ENCODE measurements around the gene CIT. TPM values are rescaled to one million over a fixed set of nuclear protein-coding genes. Genes with fewer than 3 reads are reported as not detected.

The CIT gene
- polyA plus RNA-seq, 4 donors: 16.1 to 21.9 (median 19.4) TPM

DNA sequence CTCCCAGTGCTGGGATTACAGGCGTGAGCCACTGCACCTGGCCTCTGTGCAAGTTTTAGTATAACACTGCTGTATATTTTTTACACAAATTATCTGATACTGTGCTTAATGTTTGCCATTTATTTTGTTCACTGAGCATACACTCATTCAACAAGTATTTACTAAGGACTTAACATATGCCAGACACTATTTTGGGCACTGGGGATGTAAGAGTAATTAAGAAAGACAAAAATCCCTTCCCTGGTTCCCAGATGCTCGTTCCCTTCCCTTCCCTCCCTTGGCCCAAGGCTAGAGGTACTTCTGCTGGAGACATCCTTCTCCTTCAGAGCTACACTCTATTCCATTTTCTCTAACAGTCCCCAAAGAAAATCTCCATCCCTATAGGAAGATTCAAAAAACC lies 12.5 kb downstream of the CIT start:
- DNase-seq (ENCODE audit: low read depth in 4 of 4, low spot score in 2 of 4): no peak

DNA sequence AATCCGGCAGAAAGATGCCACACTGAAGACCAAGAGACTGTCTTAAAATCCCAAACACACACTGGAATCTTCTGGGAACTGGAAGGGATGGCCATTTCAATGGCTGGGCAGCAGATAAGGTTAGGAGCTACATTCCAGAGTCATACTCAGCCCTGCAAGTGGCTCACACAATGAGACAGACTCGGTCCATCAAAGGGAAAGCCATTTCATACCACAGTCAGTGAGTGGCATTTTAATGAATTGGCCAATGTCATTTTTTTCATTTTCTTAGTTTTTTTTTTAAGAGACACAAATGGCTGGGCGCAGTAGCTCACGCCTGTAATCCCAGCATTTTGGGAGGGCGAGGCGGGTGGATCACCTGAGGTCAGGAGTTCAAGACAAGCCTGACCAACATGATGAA lies 17.9 kb downstream of the CIT start:
- DNase-seq (ENCODE audit: low read depth in 4 of 4, low spot score in 2 of 4): no peak

DNA sequence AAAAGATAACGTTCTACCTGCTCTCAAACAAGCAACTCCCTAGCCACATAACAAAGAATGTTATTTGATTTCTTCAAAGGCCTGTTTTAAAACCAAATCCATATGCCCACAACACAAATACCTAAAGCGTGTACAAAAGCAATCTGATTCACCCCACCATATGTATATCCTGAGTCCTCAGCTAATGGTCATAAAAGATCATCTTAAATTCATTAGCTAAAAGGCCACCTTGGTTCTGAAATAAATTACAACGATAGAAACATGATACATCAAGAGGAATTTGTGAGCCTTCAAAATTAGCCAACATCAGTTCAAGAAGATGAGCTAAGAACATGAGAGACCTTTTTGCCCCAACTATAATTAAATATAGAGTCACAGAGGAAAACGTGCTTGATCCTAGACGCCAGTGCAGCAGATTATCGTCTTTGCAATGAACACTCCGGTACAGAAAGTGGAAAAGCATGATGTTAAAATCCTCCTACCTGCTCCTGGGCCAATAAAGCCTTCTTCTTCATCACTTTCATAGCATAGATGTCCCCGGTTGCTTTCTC lies 20.0 kb downstream of the CIT start:
- no peak for DNase-seq (ENCODE audit: low read depth in 4 of 4, low spot score in 2 of 4)

DNA sequence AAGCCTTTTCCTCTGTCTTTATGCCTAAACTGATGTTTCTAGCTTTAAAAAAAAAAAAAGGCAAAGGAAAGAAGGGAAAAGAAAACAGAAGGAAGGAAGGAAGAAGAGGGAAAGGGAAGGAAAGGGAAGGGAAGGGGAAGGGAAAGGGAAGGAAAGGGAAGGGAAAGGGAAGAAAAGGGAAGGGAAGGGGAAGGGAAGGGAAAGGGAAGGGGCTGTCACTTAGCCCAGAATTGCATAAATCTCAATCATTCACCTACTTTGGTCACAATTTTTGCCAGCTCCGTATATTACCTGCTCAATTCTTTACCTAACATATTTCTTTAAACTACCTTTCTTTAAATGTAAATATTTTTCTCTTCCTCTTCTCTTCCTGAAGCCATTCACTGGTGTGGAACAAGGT lies 26.8 kb downstream of the CIT start:
- no peak for DNase-seq (ENCODE audit: low read depth in 4 of 4, low spot score in 2 of 4)

DNA sequence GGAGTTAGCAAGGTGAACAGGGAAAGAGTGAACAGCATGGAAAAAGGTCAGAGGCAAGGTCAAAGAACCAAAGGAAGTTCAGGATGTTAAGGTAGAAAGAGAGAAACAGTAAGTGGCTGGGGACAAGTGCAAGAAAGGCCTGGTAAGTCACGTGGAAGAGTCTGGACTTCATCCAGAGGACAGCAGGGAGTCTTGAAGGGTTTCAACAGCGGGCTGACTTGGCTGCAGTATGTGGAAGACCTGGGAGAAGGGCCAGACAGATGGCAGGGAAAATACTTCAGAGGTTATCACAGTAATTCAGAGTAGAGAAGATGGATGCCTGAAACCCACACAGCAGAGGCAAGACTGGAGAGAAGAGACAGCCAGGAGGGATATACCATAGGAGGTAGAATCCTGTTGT lies 34.0 kb downstream of the CIT start:
- no peak for DNase-seq (ENCODE audit: low read depth in 4 of 4, low spot score in 2 of 4)

DNA sequence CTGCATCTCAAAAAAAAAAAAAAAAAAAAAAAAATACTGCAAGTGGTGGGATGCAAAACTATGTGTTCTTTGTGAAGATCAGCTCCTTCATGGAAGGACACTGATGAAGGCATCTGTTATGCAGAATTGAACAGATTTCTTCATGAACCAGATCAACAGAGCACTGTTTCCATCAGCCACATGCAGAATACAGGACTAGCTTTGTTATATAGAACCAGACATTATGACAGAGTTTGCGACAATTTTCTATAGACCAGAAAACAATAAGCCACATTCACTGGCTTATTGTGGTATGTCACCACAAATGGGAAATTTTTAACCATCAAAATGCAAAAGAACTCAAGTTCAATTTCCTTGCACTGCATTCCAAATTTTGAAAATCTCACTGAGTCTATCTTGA lies 34.7 kb downstream of the CIT start:
- DNase-seq (ENCODE audit: low read depth in 4 of 4, low spot score in 2 of 4): no peak

DNA sequence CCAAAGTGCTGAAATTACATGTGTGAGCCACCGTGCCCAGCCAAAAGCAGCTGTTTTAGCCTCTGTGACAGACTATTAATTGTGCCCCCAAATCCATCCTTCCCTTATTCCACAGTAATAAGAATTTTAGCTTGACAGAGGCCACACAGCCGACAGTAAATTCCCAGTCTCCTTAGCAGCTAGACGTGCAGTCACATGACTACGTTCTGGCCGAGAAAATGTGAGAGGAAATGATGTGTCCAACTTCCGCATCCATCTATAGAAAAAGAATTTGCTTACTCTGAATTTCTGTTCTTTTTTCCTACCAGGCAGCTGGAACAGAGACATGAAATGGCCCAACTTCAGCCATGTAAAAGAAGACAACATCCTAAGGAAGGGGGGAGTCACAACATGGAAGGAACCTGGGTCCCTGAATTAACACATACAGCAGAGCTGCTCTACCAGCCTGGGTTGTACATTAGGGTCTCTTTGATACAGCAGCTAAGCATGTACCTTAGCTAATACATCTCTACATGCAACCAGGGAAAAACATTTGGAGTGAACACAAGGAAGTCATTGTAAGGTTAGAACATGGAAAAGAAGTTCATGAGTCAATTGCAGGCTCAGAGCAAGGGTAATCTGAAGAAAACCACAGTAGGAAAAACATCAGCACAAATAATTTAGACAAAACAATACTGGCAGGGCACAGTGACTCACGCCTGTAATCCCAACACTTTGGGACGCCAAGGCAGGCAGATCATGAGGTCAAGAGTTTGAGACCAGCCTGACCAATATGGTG lies 35.5 kb downstream of the CIT start:
- DNase-seq (ENCODE audit: low read depth in 4 of 4, low spot score in 2 of 4): no peak

DNA sequence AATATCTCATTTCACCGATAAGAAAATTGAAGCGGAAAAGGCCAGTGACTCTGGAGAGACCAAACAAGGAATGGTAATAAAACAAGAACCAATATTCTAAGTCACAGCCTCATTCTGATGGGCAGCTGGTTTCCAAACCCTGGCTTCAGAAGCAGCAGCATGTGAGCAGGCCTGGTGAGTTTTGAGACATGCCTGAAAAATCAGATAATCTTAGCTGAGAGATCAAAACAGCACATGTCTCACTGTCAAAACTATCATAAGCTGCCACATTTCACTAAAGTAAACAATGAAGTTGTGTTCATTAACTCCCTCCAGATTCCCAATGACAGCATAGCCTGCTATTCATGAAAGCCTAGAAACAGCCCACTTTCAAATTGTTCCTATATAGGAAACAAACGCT lies 36.5 kb downstream of the CIT start:
- DNase-seq (ENCODE audit: low read depth in 4 of 4, low spot score in 2 of 4): no peak

DNA sequence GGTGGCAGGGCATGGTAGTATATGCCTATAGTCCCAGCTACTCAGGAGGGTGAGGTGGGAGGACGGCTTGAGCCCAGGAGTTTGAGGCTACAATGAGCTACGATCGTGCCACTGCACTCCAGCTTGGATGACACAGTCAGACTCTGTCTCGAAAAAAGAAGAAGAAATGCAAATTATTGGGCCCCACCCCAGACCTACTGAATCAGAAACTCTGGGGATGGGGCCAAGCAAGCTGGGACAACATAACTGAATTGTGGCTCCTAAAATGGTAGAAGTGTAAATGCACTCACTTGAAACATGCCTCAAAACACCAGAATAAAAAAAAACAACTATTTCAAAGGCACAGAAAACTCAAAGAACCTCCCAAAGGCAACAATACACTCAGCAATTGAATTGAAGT lies 37.0 kb downstream of the CIT start:
- no peak for DNase-seq (ENCODE audit: low read depth in 4 of 4, low spot score in 2 of 4)

DNA sequence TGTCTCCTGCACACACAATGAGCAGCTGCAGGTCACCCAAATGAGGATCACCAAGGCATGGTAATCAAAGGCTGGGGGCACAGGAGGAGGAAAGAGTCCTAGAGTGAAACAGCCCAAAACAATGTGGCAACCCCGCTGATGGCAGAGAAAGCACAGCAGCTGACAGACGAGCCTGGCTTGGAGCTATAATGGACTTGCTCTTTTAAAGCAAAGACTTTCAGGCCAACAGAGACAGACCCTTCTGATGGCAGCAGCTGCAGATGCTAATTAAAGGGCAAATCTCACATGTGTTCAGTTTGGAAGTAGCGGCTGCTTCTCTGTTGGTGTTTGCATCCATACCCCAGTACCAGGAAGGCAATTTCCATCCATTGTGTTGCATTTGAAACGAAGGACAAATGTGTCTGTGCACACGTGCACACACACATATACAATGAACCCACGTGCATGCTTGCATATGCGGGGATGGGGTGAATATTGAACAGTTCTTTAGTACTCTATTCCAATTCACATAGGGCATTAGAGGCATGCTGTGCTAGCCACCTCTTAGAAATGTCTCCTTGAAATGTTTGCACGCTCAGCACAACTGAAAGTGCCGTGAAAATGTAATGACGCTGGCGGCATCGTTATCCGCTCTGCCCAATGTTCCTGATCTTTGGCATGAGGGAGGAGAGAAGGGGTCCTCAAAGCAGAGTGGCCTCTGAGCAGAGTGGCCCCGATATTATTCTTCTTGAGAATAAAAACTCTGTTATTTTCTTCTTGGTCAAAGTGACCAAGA lies 38.1 kb downstream of the CIT start:
- DNase-seq (ENCODE audit: low read depth in 4 of 4, low spot score in 2 of 4): no peak

DNA sequence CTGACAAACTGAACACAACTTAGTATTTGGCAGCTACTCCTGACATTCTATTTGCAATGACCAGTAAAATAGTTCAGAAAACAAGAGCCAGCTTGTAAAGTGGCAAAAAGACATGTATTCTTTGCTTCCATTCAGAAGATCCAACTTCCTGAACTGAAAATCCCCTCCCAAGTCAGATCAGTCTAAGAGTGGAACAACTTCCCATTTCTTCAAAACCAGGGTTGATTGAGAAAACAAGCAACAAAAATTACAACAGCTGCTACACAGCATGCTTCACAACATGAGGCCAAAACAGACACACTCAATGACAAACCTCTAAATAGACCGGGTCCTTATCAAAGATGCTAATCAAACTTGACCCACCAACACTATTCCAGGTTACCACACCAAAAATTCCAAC lies 40.3 kb downstream of the CIT start:
- DNase-seq (ENCODE audit: low read depth in 4 of 4, low spot score in 2 of 4): no peak

DNA sequence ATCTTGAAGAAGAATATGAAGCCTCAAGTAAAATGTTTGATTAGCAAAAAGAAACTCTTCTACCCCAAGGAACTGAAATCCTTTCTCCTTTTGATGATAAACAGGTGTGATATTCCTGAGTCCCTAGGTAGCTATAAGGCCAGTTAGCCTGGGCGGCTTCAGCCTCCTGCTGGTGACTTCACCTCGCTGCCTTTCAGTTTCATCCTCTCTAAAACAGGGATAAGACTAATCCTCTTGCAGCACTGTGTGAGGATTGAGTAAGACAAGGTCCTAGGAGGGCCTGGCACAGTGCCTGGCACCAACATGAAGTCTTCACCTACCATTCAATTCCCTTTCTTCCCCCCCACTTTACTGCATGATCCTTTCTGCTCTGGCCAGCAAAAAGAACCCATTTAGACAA lies 42.1 kb downstream of the CIT start:
- DNase-seq (ENCODE audit: low read depth in 4 of 4, low spot score in 2 of 4): no peak

DNA sequence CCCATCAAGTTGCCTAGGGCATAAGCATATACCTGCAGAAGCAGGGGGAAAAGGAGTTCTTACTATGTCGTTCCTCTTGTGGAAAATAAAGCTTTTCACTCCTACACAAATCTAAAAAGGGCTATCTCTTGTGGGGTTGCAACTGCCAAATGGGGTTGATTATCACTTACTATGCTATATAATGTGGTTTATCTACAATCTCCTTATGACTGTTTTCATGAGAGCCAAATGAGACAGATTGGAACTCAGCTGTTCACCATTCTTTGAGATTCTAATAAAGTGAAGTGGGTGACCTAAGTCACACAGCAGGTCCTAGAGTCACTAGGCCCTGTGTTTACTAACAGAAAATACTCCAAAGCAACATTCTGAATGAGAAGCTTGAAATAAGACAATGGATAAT lies 47.7 kb downstream of the CIT start:
- DNase-seq (ENCODE audit: low read depth in 4 of 4, low spot score in 2 of 4): no peak

DNA sequence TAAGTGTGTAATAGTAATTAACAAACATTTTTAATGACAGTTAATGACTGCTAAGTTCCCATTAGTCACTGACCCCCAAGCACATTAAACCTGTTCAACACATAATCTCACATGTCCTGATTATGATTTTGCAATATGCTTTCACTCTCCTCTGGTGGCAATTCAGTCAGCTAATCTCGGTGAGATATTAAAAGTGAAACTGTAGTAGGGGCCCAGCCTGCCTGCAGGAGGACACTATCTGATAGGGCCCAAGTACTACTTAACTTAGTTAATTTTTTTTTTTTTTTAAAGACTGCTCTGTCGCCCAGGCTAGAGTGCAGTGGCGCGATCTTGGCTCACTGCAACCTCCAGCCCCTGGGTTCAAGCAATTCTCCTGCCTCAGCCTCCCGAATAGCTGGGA lies 48.8 kb downstream of the CIT start:
- no peak for DNase-seq (ENCODE audit: low read depth in 4 of 4, low spot score in 2 of 4)

DNA sequence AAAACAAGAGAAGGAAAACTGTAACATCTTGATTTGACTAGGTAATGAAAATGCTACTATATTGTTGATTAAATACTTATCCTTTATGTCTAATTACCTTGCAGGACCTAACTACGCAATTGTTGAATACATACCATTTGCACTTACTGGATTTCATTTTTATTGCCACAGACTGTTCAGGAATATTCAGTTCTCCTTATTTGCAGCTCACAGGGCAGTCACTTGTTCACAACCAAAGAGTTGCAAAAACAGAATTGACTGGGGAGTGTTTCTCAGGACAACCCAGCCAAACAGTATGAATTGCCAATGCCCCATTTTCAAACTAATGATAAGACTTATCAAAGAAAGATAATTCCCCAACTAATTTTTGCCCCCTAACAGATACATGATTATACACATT lies 49.4 kb downstream of the CIT start:
- DNase-seq (ENCODE audit: low read depth in 4 of 4, low spot score in 2 of 4): no peak

DNA sequence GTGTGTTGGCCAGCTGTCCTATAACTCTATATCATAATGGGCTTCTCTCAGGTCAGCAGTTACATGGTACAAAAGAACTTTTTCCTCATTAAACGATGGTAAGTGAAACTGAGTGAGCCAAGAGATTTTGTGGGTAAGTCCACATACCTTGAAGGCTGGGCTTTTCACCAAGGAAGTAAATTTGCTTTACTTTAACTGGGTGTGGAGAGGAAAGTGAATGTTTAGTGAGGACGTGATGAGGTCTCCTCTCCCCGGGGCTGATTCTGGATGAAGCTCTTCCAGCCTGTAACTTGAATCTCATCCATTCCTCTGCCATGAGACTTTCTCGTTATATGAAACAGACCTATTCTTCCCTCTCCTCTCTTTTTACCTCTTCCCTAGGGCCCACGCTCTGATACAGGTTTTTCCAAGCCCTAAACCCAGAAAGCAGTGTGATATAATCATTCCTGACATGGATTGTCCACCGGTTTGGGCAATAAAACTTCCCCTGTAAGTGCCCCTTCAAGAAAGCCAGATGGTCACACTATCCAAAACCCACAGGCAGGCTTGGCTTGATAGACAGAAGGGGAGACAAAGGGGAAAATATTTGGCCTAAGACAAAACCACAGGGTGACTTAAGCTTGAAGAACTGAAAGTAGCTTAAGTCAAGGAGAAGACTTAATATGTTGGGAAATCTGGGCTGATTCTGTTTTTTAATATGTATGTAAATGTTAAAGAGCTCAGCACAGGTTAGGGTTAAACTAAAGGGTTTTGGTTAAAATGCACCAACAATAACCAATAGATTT lies 50.3 kb downstream of the CIT start:
- no peak for DNase-seq (ENCODE audit: low read depth in 4 of 4, low spot score in 2 of 4)

DNA sequence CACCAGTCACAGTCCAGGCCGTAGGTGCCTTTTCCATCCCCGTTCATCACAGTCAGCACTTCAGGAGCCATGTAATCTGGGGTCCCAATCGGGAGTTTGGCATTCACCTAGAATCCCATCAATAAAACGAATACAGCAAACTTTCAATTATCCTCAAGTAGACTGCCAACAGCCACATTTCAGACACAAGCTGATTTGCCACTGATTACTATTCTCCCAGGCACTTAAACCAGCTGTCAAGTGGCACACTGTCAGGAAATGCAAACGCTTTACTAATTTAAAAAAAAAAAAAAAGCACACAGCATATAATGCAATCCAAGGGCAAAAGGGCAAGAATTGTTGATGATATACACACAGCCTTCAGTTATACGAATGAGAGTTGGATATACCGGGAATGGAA lies 51.9 kb downstream of the CIT start:
- no peak for DNase-seq (ENCODE audit: low read depth in 4 of 4, low spot score in 2 of 4)

DNA sequence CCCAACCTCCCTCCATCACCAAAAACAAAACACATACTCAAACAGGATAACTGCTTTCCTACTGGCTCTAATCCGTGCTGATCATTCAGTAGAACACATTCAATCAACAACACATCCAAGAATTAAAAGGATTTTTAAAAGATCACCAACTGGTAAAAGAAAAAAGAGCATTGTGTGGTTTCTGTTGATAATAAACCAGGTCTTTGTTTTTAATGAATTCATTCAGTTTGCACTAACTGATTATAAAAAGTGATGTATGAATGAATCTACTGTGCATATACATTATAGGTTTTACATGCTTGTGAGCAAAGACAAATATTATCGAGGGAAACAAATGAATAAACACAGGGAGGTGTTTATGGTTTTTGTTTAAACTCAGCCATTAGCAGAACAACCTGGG lies 55.1 kb downstream of the CIT start:
- no peak for DNase-seq (ENCODE audit: low read depth in 4 of 4, low spot score in 2 of 4)

DNA sequence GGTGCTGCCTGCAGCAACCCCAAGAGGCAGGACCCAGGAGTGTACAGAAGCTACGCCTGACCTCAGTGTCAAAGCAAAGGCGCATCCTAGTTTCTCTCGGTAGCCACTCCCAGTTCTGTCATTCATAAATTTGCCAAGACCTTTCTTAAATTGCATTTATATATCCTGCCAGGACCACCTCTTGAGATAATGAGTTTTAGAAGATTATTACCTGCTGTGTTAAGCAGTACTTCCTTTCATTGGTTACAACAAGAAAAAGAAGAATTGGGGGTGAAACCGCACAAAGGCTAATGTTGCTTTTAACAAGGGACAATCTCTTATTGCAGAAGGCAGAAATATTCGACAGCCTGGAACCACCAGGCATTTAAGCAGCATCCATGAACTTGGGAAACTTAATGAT lies 57.8 kb downstream of the CIT start:
- DNase-seq (ENCODE audit: low read depth in 4 of 4, low spot score in 2 of 4): no peak

DNA sequence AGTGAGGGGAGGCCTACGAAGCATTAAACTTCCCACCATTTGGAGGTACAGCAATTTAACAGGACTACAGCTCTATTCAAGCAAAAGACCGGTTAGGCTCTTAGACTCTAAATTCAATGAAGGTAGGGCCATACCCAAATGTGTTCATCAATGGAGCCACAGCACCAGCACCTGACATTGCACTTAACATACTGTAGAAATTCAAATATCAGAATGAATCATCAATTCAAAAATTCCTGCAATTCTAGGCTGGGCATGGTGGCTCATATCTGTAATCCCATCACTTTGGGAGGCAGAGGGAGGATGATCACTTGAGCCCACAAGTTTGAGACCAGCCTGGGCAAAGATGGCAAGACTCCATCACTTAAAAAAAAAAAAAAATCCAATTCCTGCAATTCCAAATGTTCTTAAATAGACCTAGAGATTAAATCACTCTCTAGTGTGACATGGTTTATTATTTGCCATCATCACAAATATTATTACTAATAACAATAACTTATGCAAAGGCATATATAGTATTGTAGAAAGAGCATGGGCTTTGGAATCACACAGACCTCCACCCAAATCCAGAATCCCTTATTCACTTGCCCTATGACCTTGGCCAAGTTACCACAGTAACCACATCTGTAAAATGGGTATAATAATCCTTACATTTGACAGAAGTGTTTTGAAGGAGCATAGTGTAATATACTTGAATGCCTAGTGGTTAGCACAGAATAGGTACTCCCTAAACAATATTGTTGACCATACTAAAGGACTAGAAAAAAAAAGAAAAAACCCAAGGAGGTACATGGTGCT lies 59.4 kb downstream of the CIT start:
- DNase-seq (ENCODE audit: low read depth in 4 of 4, low spot score in 2 of 4): no peak
